ENCODE data around the gene CHD9NB.
"Not testable (repeated sequence)": the region's sequence is repeated elsewhere in the genome, so short reads cannot be mapped to it uniquely, and the experiment has no call there.

The CHD9NB gene

GRCh38 chr16:53043428-53043831 lies 9.3 kb downstream of the CHD9NB start:
- Histone ChIP-seq H3K36me3 (no peaks in the 10 kb centered on the region), H3K27ac (no peak overlapping the region), H3K27me3 (ENCODE audit: insufficient read depth, low read depth, severe bottlenecking) (no peaks in the 10 kb centered on the region), H3K9me3 (ENCODE audit: severe bottlenecking) (no peaks in the 10 kb centered on the region), H3K4me3 (ENCODE audit: low read depth, low read length) (no peak overlapping the region)
- DNase-seq: no peak
- no peak for TF ChIP-seq CTCF (IDR thresholded peaks at IDR 0.05; ENCODE audit: low read depth, low read length)

DNA sequence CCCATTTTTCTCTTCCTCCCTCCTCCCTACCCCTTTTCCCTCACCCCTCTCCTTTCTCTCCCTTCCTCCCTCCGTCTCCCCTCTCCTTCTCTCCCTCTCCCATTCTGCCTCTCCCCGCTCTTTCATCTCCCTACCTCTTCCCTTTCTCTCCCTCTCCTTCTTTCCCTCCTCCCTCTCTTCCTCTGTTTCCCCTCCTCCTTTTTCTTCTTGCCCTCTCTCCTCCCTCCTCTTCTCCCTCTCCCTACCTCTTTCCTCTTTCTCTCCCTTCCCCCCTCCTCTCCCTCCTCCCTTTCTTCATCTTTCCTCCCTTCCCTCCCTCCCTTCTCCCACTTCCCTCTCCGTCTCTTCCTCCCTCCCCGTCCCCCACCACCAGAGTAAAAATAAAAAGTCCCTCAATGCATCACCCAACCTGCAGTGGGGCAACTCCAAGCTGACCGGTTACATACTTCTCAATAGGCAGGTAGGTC lies 10.4 kb downstream of the CHD9NB start:
- no peak overlapping the region for H3K27ac ChIP-seq
- no peaks in the 10 kb centered on the region for H3K27me3 ChIP-seq (ENCODE audit: insufficient read depth, low read depth, severe bottlenecking)
- no peaks in the 10 kb centered on the region for H3K9me3 ChIP-seq (ENCODE audit: severe bottlenecking)
- no peak for TF ChIP-seq CTCF (IDR thresholded peaks at IDR 0.05; ENCODE audit: low read depth, low read length)
- H3K4me3 ChIP-seq (ENCODE audit: low read depth, low read length): no peak overlapping the region
- no peaks in the 10 kb centered on the region for H3K36me3 ChIP-seq
- DNase-seq: no peak

DNA sequence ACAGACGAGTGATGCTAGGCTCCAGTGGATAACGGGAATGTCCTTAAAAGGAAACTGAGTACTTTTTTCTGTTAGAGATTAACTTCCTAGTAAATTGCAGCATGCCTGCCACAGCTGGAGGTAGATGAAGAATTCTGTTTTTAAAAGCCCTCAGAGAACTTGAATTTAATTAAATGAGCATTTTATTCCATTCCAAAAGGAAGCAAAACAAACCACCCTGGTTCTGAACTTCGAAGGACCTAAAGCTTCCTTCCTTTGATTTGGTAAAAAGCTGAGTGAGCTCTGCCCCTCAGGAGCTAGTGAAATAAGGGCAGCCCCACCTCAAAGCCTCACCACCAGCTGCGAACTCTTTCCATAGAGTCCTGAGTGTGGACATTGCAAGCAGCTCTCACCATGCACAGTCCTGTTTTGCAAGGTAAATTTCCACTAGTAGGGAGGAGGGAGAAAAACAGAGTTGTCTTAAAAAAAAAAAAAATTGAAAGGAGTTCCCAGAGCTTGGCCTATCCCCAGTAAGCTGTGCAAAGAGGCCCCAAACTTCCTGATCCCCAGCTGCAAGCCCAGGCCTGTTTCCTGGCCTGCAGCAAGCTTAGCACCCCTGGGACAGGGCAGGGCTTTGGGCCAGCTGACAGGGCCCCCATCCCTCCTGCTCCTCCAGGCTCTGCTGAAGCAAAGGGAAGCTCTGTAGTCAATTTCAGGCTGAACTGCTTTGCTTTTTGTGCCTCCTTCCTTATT lies 11.2 kb downstream of the CHD9NB start:
- peak; percentile 55 for DNase-seq
- no peak for TF ChIP-seq CTCF (IDR thresholded peaks at IDR 0.05; ENCODE audit: low read depth, low read length)
- Histone ChIP-seq H3K27ac (no peak overlapping the region), H3K4me3 (ENCODE audit: low read depth, low read length) (no peak overlapping the region), H3K27me3 (ENCODE audit: insufficient read depth, low read depth, severe bottlenecking) (no peaks in the 10 kb centered on the region), H3K9me3 (ENCODE audit: severe bottlenecking) (no peaks in the 10 kb centered on the region), H3K36me3 (no peaks in the 10 kb centered on the region)

GRCh38 chr16:53040788-53041187 lies 11.9 kb downstream of the CHD9NB start:
- TF ChIP-seq CTCF (IDR thresholded peaks at IDR 0.05; ENCODE audit: low read depth, low read length): no peak
- no peak overlapping the region for H3K27ac ChIP-seq
- no peaks in the 10 kb centered on the region for H3K9me3 ChIP-seq (ENCODE audit: severe bottlenecking)
- no peaks in the 10 kb centered on the region for H3K27me3 ChIP-seq (ENCODE audit: insufficient read depth, low read depth, severe bottlenecking)
- no peaks in the 10 kb centered on the region for H3K36me3 ChIP-seq
- no peak overlapping the region for H3K4me3 ChIP-seq (ENCODE audit: low read depth, low read length)
- no peak for DNase-seq

DNA sequence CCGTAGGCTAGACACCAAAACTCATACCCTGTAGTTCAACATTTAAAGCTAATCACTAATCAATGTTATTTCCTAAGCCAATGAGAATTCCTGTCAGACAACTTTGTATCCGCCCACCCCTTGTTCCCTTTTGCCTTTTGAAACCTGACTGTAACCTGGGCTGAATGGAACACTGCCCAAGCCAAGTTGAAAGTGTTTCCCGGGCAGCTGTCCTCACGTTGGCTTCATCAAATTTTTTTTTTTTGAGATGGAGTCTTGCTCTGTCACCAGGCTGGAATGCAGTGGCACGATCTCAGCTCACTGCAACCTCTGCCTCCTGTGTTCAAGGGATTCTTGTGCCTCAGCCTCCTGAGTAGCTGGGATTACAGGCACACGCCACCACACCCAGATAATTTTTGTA lies 16.0 kb downstream of the CHD9NB start:
- DNase-seq; H3K4me3 ChIP-seq (ENCODE audit: low read depth, low read length): not testable (repeated sequence)

DNA sequence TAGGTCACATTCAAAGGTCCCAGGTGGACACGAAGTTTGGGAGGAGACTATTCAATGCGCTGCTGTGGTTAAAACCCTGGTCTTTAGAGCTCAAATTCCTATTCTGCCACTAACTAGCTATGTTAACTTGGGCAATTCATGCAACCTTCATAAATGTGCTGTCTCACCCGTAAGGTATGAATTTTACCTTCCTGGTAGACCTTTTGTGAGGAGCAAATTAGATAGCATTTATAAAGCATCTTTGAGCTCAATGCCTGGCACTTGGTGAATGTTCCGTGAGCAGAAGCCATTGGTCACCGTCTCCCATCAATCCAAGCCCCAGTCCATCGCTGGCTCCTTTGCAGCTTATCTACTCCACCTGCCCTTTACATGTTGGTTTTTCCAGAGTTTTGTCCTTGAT lies 16.6 kb downstream of the CHD9NB start:
- Histone ChIP-seq H3K9me3 (ENCODE audit: severe bottlenecking) (no peaks in the 10 kb centered on the region), H3K27ac (no peak overlapping the region), H3K27me3 (ENCODE audit: insufficient read depth, low read depth, severe bottlenecking) (no peaks in the 10 kb centered on the region), H3K36me3 (no peaks in the 10 kb centered on the region), H3K4me3 (ENCODE audit: low read depth, low read length) (no peak overlapping the region)
- no peak for TF ChIP-seq CTCF (IDR thresholded peaks at IDR 0.05; ENCODE audit: low read depth, low read length)
- DNase-seq: no peak

More for the DNA sequence above, 16.0 kb downstream of the CHD9NB start:
- not testable (repeated sequence) for H3K36me3 ChIP-seq; H3K9me3 ChIP-seq (ENCODE audit: severe bottlenecking); H3K27me3 ChIP-seq (ENCODE audit: insufficient read depth, low read depth, severe bottlenecking); H3K27ac ChIP-seq
